ENCODE results near the gene SPRED2.

- TF ChIP-seq ARNTL (CRISPR knock-in tag; IDR thresholded peaks at IDR 0.05; ENCODE audit: borderline replicate concordance, low read depth) (no peak), PATZ1 (CRISPR knock-in tag; IDR thresholded peaks at IDR 0.05; ENCODE audit: borderline replicate concordance) (no peak), ZNF8 (CRISPR knock-in tag; IDR thresholded peaks at IDR 0.05) (no peak), GLIS3 (CRISPR knock-in tag; IDR thresholded peaks at IDR 0.05) (no peak), CREB5 (CRISPR knock-in tag; IDR thresholded peaks at IDR 0.05; ENCODE audit: low read depth) (no peak), ZFP3 (CRISPR knock-in tag; IDR thresholded peaks at IDR 0.05) (no peak), OSR1 (CRISPR knock-in tag; IDR thresholded peaks at IDR 0.05) (no peak), CSDC2 (CRISPR knock-in tag; IDR thresholded peaks at IDR 0.05) (no peak), BACH2 (CRISPR knock-in tag; IDR thresholded peaks at IDR 0.05; ENCODE audit: borderline replicate concordance) (no peak)
Measured at GRCh38 chr2:65267008-65267407, 165.4 kb downstream of the SPRED2 start.

Data from SK-N-SH treated with all-trans-retinoic acid at 6 μM for 48 hours (cell line).